ENCODE results near the gene KCNK5. TPM values are rescaled to one million over a fixed set of nuclear protein-coding genes. Genes with fewer than 3 reads are reported as not detected.

KCNK5 gene
- total and polyA plus RNA-seq, 9 of the 15 experiments (the other 6 are each of a cell fraction or from before 2014, with no cell fraction given), result 1.5 to 45.8 (median 25.8) TPM

DNA sequence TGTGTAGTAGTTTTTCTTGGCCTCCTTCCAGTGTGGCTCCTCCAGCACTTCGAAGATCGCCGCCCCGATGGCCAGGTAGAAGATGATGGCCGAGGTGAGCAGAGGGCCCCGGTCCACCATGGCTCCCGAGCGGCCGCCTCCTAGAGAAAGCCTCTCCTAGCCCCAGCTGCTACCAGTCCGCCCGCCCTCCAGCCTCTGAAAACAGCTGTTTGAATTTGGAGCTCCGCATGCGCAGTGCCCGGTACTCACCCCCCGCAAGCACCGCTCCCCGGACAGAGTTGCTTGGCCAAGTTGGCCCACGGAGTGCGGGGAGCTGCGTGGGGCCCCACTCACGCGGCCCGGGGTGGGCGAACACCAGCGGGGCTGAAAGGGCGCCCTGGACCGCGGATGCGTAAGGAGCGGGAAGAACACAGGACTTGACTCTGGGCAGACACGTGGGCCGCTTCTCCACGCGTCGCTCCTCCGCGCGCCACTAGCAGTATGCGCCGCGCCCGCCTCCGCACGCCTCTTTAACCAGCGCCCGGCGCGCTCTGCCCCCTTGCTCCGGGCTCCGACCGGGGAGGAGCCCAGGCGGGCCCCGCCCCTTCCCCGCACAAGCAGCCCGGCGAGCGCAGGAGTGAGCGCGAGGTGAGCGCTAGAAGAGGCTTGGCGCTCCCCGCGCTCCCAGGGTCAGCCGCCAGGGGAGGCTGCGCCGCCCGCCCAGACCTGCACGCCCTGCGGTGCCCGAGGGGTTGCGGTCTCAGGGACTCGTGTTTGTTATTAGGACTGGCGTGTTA lies at the start of gene KCNK5 (continued):
- TF ChIP-seq, protein P1, sequence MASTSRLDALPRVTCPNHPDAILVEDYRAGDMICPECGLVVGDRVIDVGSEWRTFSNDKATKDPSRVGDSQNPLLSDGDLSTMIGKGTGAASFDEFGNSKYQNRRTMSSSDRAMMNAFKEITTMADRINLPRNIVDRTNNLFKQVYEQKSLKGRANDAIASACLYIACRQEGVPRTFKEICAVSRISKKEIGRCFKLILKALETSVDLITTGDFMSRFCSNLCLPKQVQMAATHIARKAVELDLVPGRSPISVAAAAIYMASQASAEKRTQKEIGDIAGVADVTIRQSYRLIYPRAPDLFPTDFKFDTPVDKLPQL (IDR thresholded peaks at IDR 0.05; ENCODE audit: extremely low read depth, insufficient read length), result peak; percentile 73
- TF ChIP-seq ZNF444 (CRISPR knock-in tag; IDR thresholded peaks at IDR 0.05), result no peak
- TF ChIP-seq PHB2 (IDR thresholded peaks at IDR 0.05; ENCODE audit: low read depth), result no peak
- TF ChIP-seq, protein P2, sequence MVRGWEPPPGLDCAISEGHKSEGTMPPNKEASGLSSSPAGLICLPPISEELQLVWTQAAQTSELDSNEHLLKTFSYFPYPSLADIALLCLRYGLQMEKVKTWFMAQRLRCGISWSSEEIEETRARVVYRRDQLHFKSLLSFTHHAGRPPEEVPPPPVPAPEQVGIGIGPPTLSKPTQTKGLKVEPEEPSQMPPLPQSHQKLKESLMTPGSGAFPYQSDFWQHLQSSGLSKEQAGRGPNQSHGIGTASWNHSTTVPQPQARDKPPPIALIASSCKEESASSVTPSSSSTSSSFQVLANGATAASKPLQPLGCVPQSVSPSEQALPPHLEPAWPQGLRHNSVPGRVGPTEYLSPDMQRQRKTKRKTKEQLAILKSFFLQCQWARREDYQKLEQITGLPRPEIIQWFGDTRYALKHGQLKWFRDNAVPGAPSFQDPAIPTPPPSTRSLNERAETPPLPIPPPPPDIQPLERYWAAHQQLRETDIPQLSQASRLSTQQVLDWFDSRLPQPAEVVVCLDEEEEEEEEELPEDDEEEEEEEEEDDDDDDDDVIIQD (CRISPR knock-in tag; IDR thresholded peaks at IDR 0.05), result no peak
- no peak; the same call in 1 of the 2 replicates for TF ChIP-seq NCOA1 (IDR thresholded peaks at IDR 0.05; ENCODE audit: low read depth)
- peak; percentile 77 for TF ChIP-seq GABPB1 (CRISPR knock-in tag; IDR thresholded peaks at IDR 0.05)
- no peak for TF ChIP-seq KDM1A (IDR thresholded peaks at IDR 0.05)
- TF ChIP-seq, protein P3, sequence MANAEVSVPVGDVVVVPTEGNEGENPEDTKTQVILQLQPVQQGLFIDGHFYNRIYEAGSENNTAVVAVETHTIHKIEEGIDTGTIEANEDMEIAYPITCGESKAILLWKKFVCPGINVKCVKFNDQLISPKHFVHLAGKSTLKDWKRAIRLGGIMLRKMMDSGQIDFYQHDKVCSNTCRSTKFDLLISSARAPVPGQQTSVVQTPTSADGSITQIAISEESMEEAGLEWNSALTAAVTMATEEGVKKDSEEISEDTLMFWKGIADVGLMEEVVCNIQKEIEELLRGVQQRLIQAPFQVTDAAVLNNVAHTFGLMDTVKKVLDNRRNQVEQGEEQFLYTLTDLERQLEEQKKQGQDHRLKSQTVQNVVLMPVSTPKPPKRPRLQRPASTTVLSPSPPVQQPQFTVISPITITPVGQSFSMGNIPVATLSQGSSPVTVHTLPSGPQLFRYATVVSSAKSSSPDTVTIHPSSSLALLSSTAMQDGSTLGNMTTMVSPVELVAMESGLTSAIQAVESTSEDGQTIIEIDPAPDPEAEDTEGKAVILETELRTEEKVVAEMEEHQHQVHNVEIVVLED (CRISPR knock-in tag; IDR thresholded peaks at IDR 0.05), result peak; percentile 87
- TF ChIP-seq KDM5B (IDR thresholded peaks at IDR 0.05; ENCODE audit: insufficient replicate concordance, low read depth, low read length), result peak; percentile 97
- no peak for TF ChIP-seq MED1 (CRISPR knock-in tag; IDR thresholded peaks at IDR 0.05; ENCODE audit: borderline replicate concordance)
- TF ChIP-seq KAT7 (CRISPR knock-in tag; IDR thresholded peaks at IDR 0.05; ENCODE audit: borderline replicate concordance), result peak; percentile 72; the same call in 1 of the 2 replicates
- no peak for TF ChIP-seq ZNF316 (IDR thresholded peaks at IDR 0.05)
- TF ChIP-seq SNRNP70 (optimal IDR thresholded peaks at IDR 0.05; ENCODE audit: low read depth, low read length), result no peak
- TF ChIP-seq ZBTB8A (IDR thresholded peaks at IDR 0.05; ENCODE audit: partially characterized antibody), result no peak
- TF ChIP-seq NCOR1 (IDR thresholded peaks at IDR 0.05), result no peak
- peak; percentile 25; the same call in 1 of the 2 replicates for TF ChIP-seq ZNF431 (CRISPR knock-in tag; IDR thresholded peaks at IDR 0.05)
- peak; percentile 60; the same call in 1 of the 2 replicates for TF ChIP-seq RAD51 (IDR thresholded peaks at IDR 0.05; ENCODE audit: borderline replicate concordance, low read depth)
- TF ChIP-seq ZSCAN32 (CRISPR knock-in tag; IDR thresholded peaks at IDR 0.05), result no peak
- peak; percentile 81 for TF ChIP-seq TAF1 (IDR thresholded peaks at IDR 0.05; ENCODE audit: control insufficient read depth, extremely low read depth, insufficient read depth, low read length, severe bottlenecking)
- TF ChIP-seq SRSF3 (IDR thresholded peaks at IDR 0.05; ENCODE audit: insufficient read depth, low read length), result no peak
- no peak for TF ChIP-seq ZNF696 (CRISPR knock-in tag; conservative IDR thresholded peaks at IDR 0.05)
